PC-3 (cell line): ENCODE measurements around the gene MAML3.

Source experiments
- CTCF ChIP-seq: fragments of 300-600 bp; sonication (generic); conservative IDR thresholded peaks from 2 replicates; pipeline ENCODE4 v1.5.1; 2017; ENCODE audit warnings: antibody characterized with exemption, low read depth, mild to moderate bottlenecking, low read length
- EZH2 ChIP-seq: fragments of 300-600 bp; sonication (generic); IDR thresholded peaks from one replicate; pipeline ENCODE4 v1.6.1; 2017; ENCODE audit warnings: antibody characterized with exemption, mild to moderate bottlenecking, low read length; ENCODE audit not compliant: unreplicated experiment

- TF ChIP-seq CTCF (no peak), EZH2 (no peak)
Measured at GRCh38 chr4:139692309-139693012, 461.5 kb downstream of the MAML3 start.
